ENCODE measurements around the gene TMEM92.

Gene TMEM92

GRCh38 chr17:50244771-50245170, 29.5 kb upstream of the TMEM92 start:
- Histone ChIP-seq H4K20me1 (ENCODE audit: insufficient read depth, low read length) (no peaks in the 10 kb centered on the region), H3K36me3 (replicated peaks; ENCODE audit: low read depth, low read length) (no peaks in the 10 kb centered on the region), H3K27ac (ENCODE audit: low read length) (no peak overlapping the region), H3K9me3 (ENCODE audit: insufficient read depth, low read length) (no peaks in the 10 kb centered on the region), H3K4me1 (ENCODE audit: low read length) (no peaks in the 10 kb centered on the region), H3K4me2 (ENCODE audit: low read length) (no peak overlapping the region), H2AFZ (ENCODE audit: low read depth, low read length) (no peak overlapping the region), H3K9ac (ENCODE audit: low read length) (no peak overlapping the region), H3K27me3 (ENCODE audit: low read depth, low read length) (no peaks in the 10 kb centered on the region; the same call in 1 of the 2 replicates), H3K4me3 (ENCODE audit: low read length) (no peak overlapping the region), H3K79me2 (ENCODE audit: low read length) (no peaks in the 10 kb centered on the region)
- TF ChIP-seq EZH2phosphoT487 (IDR thresholded peaks at IDR 0.05; ENCODE audit: low read depth): no peak
- no peak for TF ChIP-seq CTCF (IDR thresholded peaks at IDR 0.05; ENCODE audit: low read depth, low read length)

GRCh38 chr17:50248255-50248654, 26.0 kb upstream of the TMEM92 start:
- Histone ChIP-seq H3K9ac (ENCODE audit: low read length) (no peak overlapping the region), H3K9me3 (ENCODE audit: insufficient read depth, low read length) (no peaks in the 10 kb centered on the region), H3K4me3 (ENCODE audit: low read length) (no peak overlapping the region), H3K4me1 (ENCODE audit: low read length) (no peaks in the 10 kb centered on the region), H3K27me3 (ENCODE audit: low read depth, low read length) (no peaks in the 10 kb centered on the region; the same call in 1 of the 2 replicates), H2AFZ (ENCODE audit: low read depth, low read length) (no peak overlapping the region), H3K36me3 (replicated peaks; ENCODE audit: low read depth, low read length) (no peaks in the 10 kb centered on the region), H4K20me1 (ENCODE audit: insufficient read depth, low read length) (no peaks in the 10 kb centered on the region), H3K79me2 (ENCODE audit: low read length) (no peaks in the 10 kb centered on the region), H3K27ac (ENCODE audit: low read length) (no peak overlapping the region), H3K4me2 (ENCODE audit: low read length) (no peak overlapping the region)
- TF ChIP-seq CTCF (IDR thresholded peaks at IDR 0.05; ENCODE audit: low read depth, low read length) (no peak), EZH2phosphoT487 (IDR thresholded peaks at IDR 0.05; ENCODE audit: low read depth) (no peak)

GRCh38 chr17:50252781-50253180, 21.5 kb upstream of the TMEM92 start:
- no peaks in the 10 kb centered on the region for H4K20me1 ChIP-seq (ENCODE audit: insufficient read depth, low read length)
- no peak overlapping the region for H3K4me2 ChIP-seq (ENCODE audit: low read length)
- H2AFZ ChIP-seq (ENCODE audit: low read depth, low read length): no peak overlapping the region
- no peak overlapping the region for H3K4me3 ChIP-seq (ENCODE audit: low read length)
- H3K9me3 ChIP-seq (ENCODE audit: insufficient read depth, low read length): no peaks in the 10 kb centered on the region
- H3K9ac ChIP-seq (ENCODE audit: low read length): no peak overlapping the region
- no peaks in the 10 kb centered on the region for H3K4me1 ChIP-seq (ENCODE audit: low read length)
- no peaks in the 10 kb centered on the region for H3K79me2 ChIP-seq (ENCODE audit: low read length)
- H3K27me3 ChIP-seq (ENCODE audit: low read depth, low read length): no peaks in the 10 kb centered on the region; the same call in none of the 2 replicates
- TF ChIP-seq CTCF (IDR thresholded peaks at IDR 0.05; ENCODE audit: low read depth, low read length): no peak
- no peak for TF ChIP-seq EZH2phosphoT487 (IDR thresholded peaks at IDR 0.05; ENCODE audit: low read depth)
- no peak overlapping the region for H3K27ac ChIP-seq (ENCODE audit: low read length)
- H3K36me3 ChIP-seq (replicated peaks; ENCODE audit: low read depth, low read length): no peaks in the 10 kb centered on the region

GRCh38 chr17:50255766-50256635, 18.3 kb upstream of the TMEM92 start:
- Histone ChIP-seq H3K27me3 (ENCODE audit: low read depth, low read length) (no peaks in the 10 kb centered on the region; the same call in 1 of the 2 replicates), H3K27ac (ENCODE audit: low read length) (no peak overlapping the region), H3K4me1 (ENCODE audit: low read length) (no peaks in the 10 kb centered on the region), H3K9me3 (ENCODE audit: insufficient read depth, low read length) (no peaks in the 10 kb centered on the region), H3K79me2 (ENCODE audit: low read length) (no peaks in the 10 kb centered on the region), H3K4me2 (ENCODE audit: low read length) (no peak overlapping the region), H3K36me3 (replicated peaks; ENCODE audit: low read depth, low read length) (no peaks in the 10 kb centered on the region), H3K9ac (ENCODE audit: low read length) (no peak overlapping the region), H2AFZ (ENCODE audit: low read depth, low read length) (no peak overlapping the region), H4K20me1 (ENCODE audit: insufficient read depth, low read length) (no peaks in the 10 kb centered on the region), H3K4me3 (ENCODE audit: low read length) (no peak overlapping the region)
- TF ChIP-seq EZH2phosphoT487 (IDR thresholded peaks at IDR 0.05; ENCODE audit: low read depth): no peak
- no peak for TF ChIP-seq CTCF (IDR thresholded peaks at IDR 0.05; ENCODE audit: low read depth, low read length)

All from OCI-LY3 (cell line).